BE2C (cell line): ENCODE results near the gene RTN4RL1.
"Not testable (repeated sequence)": the region's sequence is repeated elsewhere in the genome, so short reads cannot be mapped to it uniquely, and the experiment has no call there.

ENCODE experiments used
- DNase-seq: peaks from one replicate; pipeline ENCODE4 v3.0.0-alpha.2; 2020
- H3K27me3 ChIP-seq: fragments of 250-450 bp; sonication (Bioruptor Pico); 2 replicates; pipeline ENCODE4 v1.5.1; 2020; ENCODE audit warnings: mild to moderate bottlenecking
- H3K36me3 ChIP-seq: fragments of 250-450 bp; sonication (Bioruptor Pico); 2 replicates; pipeline ENCODE4 v1.5.1; 2020; ENCODE audit warnings: mild to moderate bottlenecking
- H3K4me1 ChIP-seq: fragments of 250-450 bp; sonication (Bioruptor Pico); 2 replicates; pipeline ENCODE4 v1.5.1; 2020
- H3K4me3 ChIP-seq: 2 replicates; pipeline ENCODE4 v1.5.1; 2011; ENCODE audit warnings: low read depth, low read length
- H3K9me3 ChIP-seq: fragments of 250-450 bp; sonication (Bioruptor Pico); 2 replicates; pipeline ENCODE4 v1.5.1; 2020
- CTCF ChIP-seq: IDR thresholded peaks from 2 replicates; pipeline ENCODE4 v1.5.1; 2012; ENCODE audit warnings: mild to moderate bottlenecking, low read depth, low read length

The RTN4RL1 gene

GRCh38 chr17:2018716-2019510 is 6.2 kb downstream of the RTN4RL1 start:
- no peaks in the 10 kb centered on the region for H3K4me1 ChIP-seq
- H3K36me3 ChIP-seq, result no peaks in the 10 kb centered on the region
- no peak for TF ChIP-seq CTCF
- no peak for DNase-seq
- peaks cover 3% of the 10 kb centered on the region for H3K27me3 ChIP-seq
- no peak overlapping the region for H3K4me3 ChIP-seq
- H3K9me3 ChIP-seq, result no peaks in the 10 kb centered on the region

- H3K4me3 ChIP-seq, result no peak overlapping the region
- no peaks in the 10 kb centered on the region for H3K4me1 ChIP-seq
- no peak for TF ChIP-seq CTCF
- H3K27me3 ChIP-seq, result no peaks in the 10 kb centered on the region
- no peaks in the 10 kb centered on the region for H3K36me3 ChIP-seq
- no peaks in the 10 kb centered on the region for H3K9me3 ChIP-seq
- no peak for DNase-seq
Measured at GRCh38 chr17:2017274-2017941, 7.7 kb downstream of the RTN4RL1 start.

- H3K9me3 ChIP-seq, result no peaks in the 10 kb centered on the region
- H3K4me1 ChIP-seq, result no peaks in the 10 kb centered on the region
- no peaks in the 10 kb centered on the region for H3K27me3 ChIP-seq
- H3K36me3 ChIP-seq, result no peaks in the 10 kb centered on the region
- DNase-seq, result no peak
- H3K4me3 ChIP-seq, result no peak overlapping the region
- no peak for TF ChIP-seq CTCF
Measured at GRCh38 chr17:2016494-2016893, 8.6 kb downstream of the RTN4RL1 start.

- Histone ChIP-seq H3K36me3 (no peaks in the 10 kb centered on the region), H3K4me1 (no peaks in the 10 kb centered on the region), H3K27me3 (no peaks in the 10 kb centered on the region), H3K4me3 (no peak overlapping the region), H3K9me3 (no peaks in the 10 kb centered on the region)
- no peak for TF ChIP-seq CTCF
- DNase-seq, result no peak
Measured at GRCh38 chr17:2015314-2015713, 9.8 kb downstream of the RTN4RL1 start.

GRCh38 chr17:2013994-2014317 is 11.2 kb downstream of the RTN4RL1 start:
- no peak for TF ChIP-seq CTCF
- Histone ChIP-seq H3K9me3 (no peaks in the 10 kb centered on the region), H3K27me3 (no peaks in the 10 kb centered on the region), H3K4me3 (no peak overlapping the region), H3K4me1 (no peaks in the 10 kb centered on the region), H3K36me3 (no peaks in the 10 kb centered on the region)
- no peak for DNase-seq

- not testable (repeated sequence) for H3K27me3 ChIP-seq, H3K4me1 ChIP-seq, H3K9me3 ChIP-seq, DNase-seq, H3K36me3 ChIP-seq, H3K4me3 ChIP-seq
Measured at GRCh38 chr17:2013220-2013993, 11.7 kb downstream of the RTN4RL1 start.
